ENCODE data around the gene GMFB.

The GMFB gene

GRCh38 chr14:54538055-54538454, 49.3 kb upstream of the GMFB start:
- no peak for TF ChIP-seq TRIM28 (IDR thresholded peaks at IDR 0.05; ENCODE audit: borderline replicate concordance, low read length)
- no peak for TF ChIP-seq ZNF155 (tag by site-specific recombination; IDR thresholded peaks at IDR 0.05)
- no peak for TF ChIP-seq ZBTB8A (tag by site-specific recombination; IDR thresholded peaks at IDR 0.05)
- TF ChIP-seq SALL2 (tag by site-specific recombination; IDR thresholded peaks at IDR 0.05; ENCODE audit: borderline replicate concordance): no peak
- no peak for TF ChIP-seq ZNF747 (tag by site-specific recombination; IDR thresholded peaks at IDR 0.05)
- no peak for TF ChIP-seq MEIS1 (CRISPR knock-in tag; IDR thresholded peaks at IDR 0.05; ENCODE audit: borderline replicate concordance)
- TF ChIP-seq ZBTB48 (tag by site-specific recombination; IDR thresholded peaks at IDR 0.05): no peak
- no peak for TF ChIP-seq ZNF10 (tag by site-specific recombination; IDR thresholded peaks at IDR 0.05)
- no peak for TF ChIP-seq ZNF560 (tag by site-specific recombination; IDR thresholded peaks at IDR 0.05; ENCODE audit: borderline replicate concordance)
- no peak for TF ChIP-seq PRDM1 (tag by site-specific recombination; IDR thresholded peaks at IDR 0.05)
- no peak for TF ChIP-seq ZNF398 (tag by site-specific recombination; IDR thresholded peaks at IDR 0.05)
- no peak for TF ChIP-seq ZNF514 (tag by site-specific recombination; IDR thresholded peaks at IDR 0.05)
- TF ChIP-seq ZNF133 (tag by site-specific recombination; IDR thresholded peaks at IDR 0.05): no peak
- TF ChIP-seq ZNF561 (tag by site-specific recombination; IDR thresholded peaks at IDR 0.05; ENCODE audit: borderline replicate concordance): no peak
- no peak for TF ChIP-seq SP2 (tag by site-specific recombination; IDR thresholded peaks at IDR 0.05)
- TF ChIP-seq ZNF596 (tag by site-specific recombination; IDR thresholded peaks at IDR 0.05): no peak
- TF ChIP-seq PRDM6 (tag by site-specific recombination; IDR thresholded peaks at IDR 0.05): no peak
- TF ChIP-seq REPIN1 (tag by site-specific recombination; IDR thresholded peaks at IDR 0.05; ENCODE audit: low read depth): no peak
- no peak for TF ChIP-seq ZNF830 (tag by site-specific recombination; IDR thresholded peaks at IDR 0.05; ENCODE audit: low read depth)
- no peak for TF ChIP-seq ZNF16 (tag by site-specific recombination; IDR thresholded peaks at IDR 0.05; ENCODE audit: low read depth)
- Histone ChIP-seq H3K4me3 (ENCODE audit: low read depth, low read length) (no peak overlapping the region), H3K36me3 (ENCODE audit: control insufficient read depth in 2 of 2, insufficient read depth in 1 of 2, low read length in 2 of 2) (peaks cover 14% of the 10 kb centered on the region in 2 experiments), H3K4me1 (ENCODE audit: control insufficient read depth, insufficient read depth, low read length) (no peaks in the 10 kb centered on the region), H3K9me3 (ENCODE audit: control insufficient read depth, insufficient read depth, low read depth, low read length) (no peaks in the 10 kb centered on the region), H3K27ac (ENCODE audit: extremely low read depth, low read depth, low read length) (no peak overlapping the region)
- ChIA-PET POLR2A (no interaction called here), CTCF (no interaction called here)

- Histone ChIP-seq H3K9me3 (ENCODE audit: control insufficient read depth, insufficient read depth, low read depth, low read length) (no peaks in the 10 kb centered on the region), H3K4me1 (ENCODE audit: control insufficient read depth, insufficient read depth, low read length) (no peaks in the 10 kb centered on the region), H3K27ac (ENCODE audit: extremely low read depth, low read depth, low read length) (no peak overlapping the region), H3K36me3 (ENCODE audit: control insufficient read depth in 2 of 2, insufficient read depth in 1 of 2, low read length in 2 of 2) (peaks cover 14% of the 10 kb centered on the region in 2 experiments), H3K4me3 (ENCODE audit: low read depth, low read length) (no peak overlapping the region)
- CTCF ChIA-PET: no interaction called here
- TF ChIP-seq ZNF776 (tag by site-specific recombination; IDR thresholded peaks at IDR 0.05; ENCODE audit: borderline replicate concordance): no peak
- no peak for TF ChIP-seq ZFP37 (tag by site-specific recombination; IDR thresholded peaks at IDR 0.05)
- no peak for TF ChIP-seq REPIN1 (tag by site-specific recombination; IDR thresholded peaks at IDR 0.05; ENCODE audit: low read depth)
- no peak for TF ChIP-seq ZNF350 (tag by site-specific recombination; IDR thresholded peaks at IDR 0.05)
- TF ChIP-seq ZNF26 (tag by site-specific recombination; IDR thresholded peaks at IDR 0.05): no peak
- no peak for TF ChIP-seq ZBTB17 (tag by site-specific recombination; IDR thresholded peaks at IDR 0.05)
- POLR2A ChIA-PET: no interaction called here
Observed at GRCh38 chr14:54537651-54538050, 48.9 kb upstream of the GMFB start.
